ENCODE measurements around the gene ATAD3B. TPM values are rescaled to one million over a fixed set of nuclear protein-coding genes. Genes with fewer than 3 reads are reported as not detected.
"Not testable (repeated sequence)": the region's sequence is repeated elsewhere in the genome, so short reads cannot be mapped to it uniquely, and the experiment has no call there.

Gene ATAD3B
- total RNA-seq, 4 donors from 2014 or later, result 3.5 to 7.1 (median 5.9) TPM

- ATAC-seq (no peak), DNase-seq (no peak)
- in situ Hi-C loops (cut with MboI; ENCODE audit: low sequenced_read_pairs in 4 of 4), result no loop called here
- Histone ChIP-seq H3K9me3 (no peaks in the 10 kb centered on the region), H3K4me3 (no peak overlapping the region), H3K27me3 (peaks cover 0 to 24% (median 9%) of the 10 kb centered on the region in 3 donors), H3K4me1 (peaks cover 3 to 23% of the 10 kb centered on the region in 2 donors), H3K36me3 (no peaks in the 10 kb centered on the region), H3K27ac (no peak overlapping the region)
- TF ChIP-seq CTCF (IDR thresholded peaks at IDR 0.05 in 4 of 5, conservative IDR thresholded peaks at IDR 0.05 in 1 of 5), result no peak
- TF ChIP-seq POLR2A (IDR thresholded peaks at IDR 0.05), result no peak
- intact Hi-C loops (cut with DNase I; ENCODE audit: low total_unique reads), result loop anchor here (1.0 kb wide), 2 partner anchors 40 to 407 kb away; no protein-coding TSS in a partner anchor
These were observed 31.1 kb upstream of the ATAD3B start for GRCh38 chr1:1440262-1441001.

- Histone ChIP-seq H3K36me3 (no peaks in the 10 kb centered on the region), H3K9me3 (no peaks in the 10 kb centered on the region), H3K4me3 (no peak overlapping the region), H3K4me1 (peaks cover 3 to 19% of the 10 kb centered on the region in 2 donors), H3K27ac (no peak overlapping the region), H3K27me3 (peaks cover 0 to 20% (median 7%) of the 10 kb centered on the region in 3 donors)
- intact Hi-C loops (cut with DNase I; ENCODE audit: low total_unique reads), result loop anchor here (1.0 kb wide), 2 partner anchors 41 to 408 kb away; no protein-coding TSS in a partner anchor
- in situ Hi-C loops (cut with MboI; ENCODE audit: low sequenced_read_pairs in 4 of 4), result no loop called here
- DNase-seq (peak in 1 of 2 donors; percentile 36), ATAC-seq (peak in 1 of 2 donors; percentile 78)
- TF ChIP-seq POLR2A (IDR thresholded peaks at IDR 0.05) (no peak), CTCF (IDR thresholded peaks at IDR 0.05 in 4 of 5, conservative IDR thresholded peaks at IDR 0.05 in 1 of 5) (peak; percentile 80 to 96 (median 91))
These were observed 30.3 kb upstream of the ATAD3B start for GRCh38 chr1:1441002-1441888.

GRCh38 chr1:1442069-1442770 is 29.3 kb upstream of the ATAD3B start:
- in situ Hi-C loops (cut with MboI; ENCODE audit: low sequenced_read_pairs in 4 of 4), result no loop called here
- no peaks in the 10 kb centered on the region for H3K9me3 ChIP-seq
- intact Hi-C loops (cut with DNase I; ENCODE audit: low total_unique reads), result no loop called here

GRCh38 chr1:1446631-1447030 is 24.9 kb upstream of the ATAD3B start:
- H3K27me3 ChIP-seq; H3K27ac ChIP-seq; DNase-seq; ATAC-seq; H3K9me3 ChIP-seq; H3K4me3 ChIP-seq; H3K36me3 ChIP-seq; H3K4me1 ChIP-seq; intact Hi-C loops (cut with DNase I; ENCODE audit: low total_unique reads); in situ Hi-C loops (cut with MboI; ENCODE audit: low sequenced_read_pairs in 4 of 4): not testable (repeated sequence)

More at GRCh38 chr1:1442069-1442770, 29.3 kb upstream of the ATAD3B start:
- H3K36me3 ChIP-seq, result no peaks in the 10 kb centered on the region
- H3K27me3 ChIP-seq, result peaks cover 0 to 10% (median 0%) of the 10 kb centered on the region in 3 donors
- no peak overlapping the region for H3K27ac ChIP-seq
- no peak for DNase-seq
- no peak for TF ChIP-seq CTCF (IDR thresholded peaks at IDR 0.05 in 4 of 5, conservative IDR thresholded peaks at IDR 0.05 in 1 of 5)
- TF ChIP-seq POLR2A (IDR thresholded peaks at IDR 0.05), result no peak
- H3K4me1 ChIP-seq, result peaks cover 3 to 10% of the 10 kb centered on the region in 2 donors
- ATAC-seq, result no peak
- no peak overlapping the region for H3K4me3 ChIP-seq
